ENCODE results near the gene CCL21. TPM values are rescaled to one million over a fixed set of nuclear protein-coding genes. Genes with fewer than 3 reads are reported as not detected.

The CCL21 gene
- total and polyA plus RNA-seq, 10 of the 15 experiments (the other 5 are each of a cell fraction or from before 2014, with no cell fraction given): 0.26 TPM; not detected in 9

- TF ChIP-seq NKRF (conservative IDR thresholded peaks at IDR 0.05) (no peak; the same call in 1 of the 2 replicates), CREB1 (IDR thresholded peaks at IDR 0.05; ENCODE audit: low read depth) (peak; percentile 98), CTCF (IDR thresholded peaks at IDR 0.05 in 2 of 3, conservative IDR thresholded peaks at IDR 0.05 in 1 of 3; ENCODE audit: control insufficient read depth in 2 of 3, extremely low read depth in 1 of 3, insufficient read depth in 1 of 3, low read depth in 3 of 3, low read length in 3 of 3) (no peak), NFIC (IDR thresholded peaks at IDR 0.05; ENCODE audit: low read depth, low read length) (no peak), NRF1 (conservative IDR thresholded peaks at IDR 0.05; ENCODE audit: low read depth, low read length) (no peak), NFYA (IDR thresholded peaks at IDR 0.05; ENCODE audit: borderline replicate concordance, low read depth, low read length) (no peak), POLR2AphosphoS2 (IDR thresholded peaks at IDR 0.05; ENCODE audit: low read depth, low read length) (no peak), IRF4 (IDR thresholded peaks at IDR 0.05; ENCODE audit: low read depth, low read length) (no peak), POLR2AphosphoS5 (IDR thresholded peaks at IDR 0.05; ENCODE audit: low read length) (no peak; the same call in 1 of the 2 replicates), TCF12 (IDR thresholded peaks at IDR 0.05; ENCODE audit: low read depth, low read length) (no peak), TCF3 (IDR thresholded peaks at IDR 0.05; ENCODE audit: borderline replicate concordance, insufficient read depth, low read depth, low read length) (no peak), PAX5 (IDR thresholded peaks at IDR 0.05; ENCODE audit: borderline replicate concordance, low read depth, low read length) (no peak), SREBF1 (IDR thresholded peaks at IDR 0.05; ENCODE audit: low read length) (no peak)
- TF ChIP-seq, protein P1, sequence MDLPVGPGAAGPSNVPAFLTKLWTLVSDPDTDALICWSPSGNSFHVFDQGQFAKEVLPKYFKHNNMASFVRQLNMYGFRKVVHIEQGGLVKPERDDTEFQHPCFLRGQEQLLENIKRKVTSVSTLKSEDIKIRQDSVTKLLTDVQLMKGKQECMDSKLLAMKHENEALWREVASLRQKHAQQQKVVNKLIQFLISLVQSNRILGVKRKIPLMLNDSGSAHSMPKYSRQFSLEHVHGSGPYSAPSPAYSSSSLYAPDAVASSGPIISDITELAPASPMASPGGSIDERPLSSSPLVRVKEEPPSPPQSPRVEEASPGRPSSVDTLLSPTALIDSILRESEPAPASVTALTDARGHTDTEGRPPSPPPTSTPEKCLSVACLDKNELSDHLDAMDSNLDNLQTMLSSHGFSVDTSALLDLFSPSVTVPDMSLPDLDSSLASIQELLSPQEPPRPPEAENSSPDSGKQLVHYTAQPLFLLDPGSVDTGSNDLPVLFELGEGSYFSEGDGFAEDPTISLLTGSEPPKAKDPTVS (IDR thresholded peaks at IDR 0.05; ENCODE audit: low read depth, low read length): no peak
Measured at GRCh38 chr9:34665381-34666250, 44.3 kb downstream of the CCL21 start (continued).
